ENCODE measurements around the gene LRRC27. TPM values are rescaled to one million over a fixed set of nuclear protein-coding genes. Genes with fewer than 3 reads are reported as not detected.

The LRRC27 gene
- total RNA-seq, 2 experiments from 2014 or later = 13.0 to 17.3 TPM

DNA sequence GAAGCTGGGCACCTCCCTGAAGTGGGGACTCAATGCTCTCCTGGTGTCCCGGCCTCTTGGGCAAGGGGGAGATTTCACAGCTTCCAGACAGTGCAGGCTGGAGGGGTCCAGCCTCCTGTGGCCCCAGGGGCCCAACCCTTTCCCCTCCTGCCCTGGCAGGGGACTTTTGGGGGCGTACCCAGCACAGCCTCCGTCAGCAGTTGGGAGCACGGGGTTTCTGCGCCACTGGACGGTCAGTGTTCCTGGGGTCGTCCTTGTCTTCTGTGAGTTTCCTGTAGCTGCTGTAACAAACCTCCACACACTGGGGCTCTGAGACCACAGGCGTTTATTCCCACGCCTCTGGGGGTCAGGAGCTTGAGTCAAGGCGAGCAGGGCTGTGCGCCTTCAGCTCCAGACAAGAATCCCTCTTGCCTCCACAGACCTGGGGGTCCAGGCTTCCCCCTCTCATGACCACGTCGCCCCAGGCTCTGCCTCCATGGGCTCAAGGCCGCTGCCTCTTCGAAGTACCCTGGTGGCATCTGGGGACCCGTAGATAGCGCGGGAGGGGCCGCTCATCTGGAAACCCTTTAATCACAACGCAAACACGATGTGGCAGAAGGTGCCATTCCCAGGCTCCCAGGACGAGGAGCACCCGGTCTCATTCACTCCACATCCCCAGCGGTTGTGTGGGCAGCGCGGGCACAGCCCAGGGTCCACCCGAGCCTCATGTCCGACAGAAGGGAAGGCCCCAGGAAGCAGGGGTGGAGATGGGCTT, 79.0 kb downstream of the LRRC27 start:
- Histone ChIP-seq H3K9me3 (ENCODE audit: low read length) (no peaks in the 10 kb centered on the region), H3K4me1 (ENCODE audit: insufficient read depth, low read length, poor library complexity, severe bottlenecking) (peaks cover 7% of the 10 kb centered on the region), H4K20me1 (ENCODE audit: insufficient read depth, low read length) (no peaks in the 10 kb centered on the region), H3K36me3 (ENCODE audit: insufficient read depth, low read length) (no peaks in the 10 kb centered on the region), H3K9me2 (ENCODE audit: insufficient read depth, low read length) (no peaks in the 10 kb centered on the region), H3K79me2 (ENCODE audit: insufficient read depth, low read depth, low read length) (no peaks in the 10 kb centered on the region), H3K27ac (ENCODE audit: low read depth, low read length, poor library complexity, severe bottlenecking) (no peak overlapping the region), H2AFZ (ENCODE audit: low read length) (no peak overlapping the region), H3K4me2 (ENCODE audit: low read length) (no peak overlapping the region), H3K4me3 (ENCODE audit: low read depth, low read length, poor library complexity, severe bottlenecking) (no peak overlapping the region)
- intact Hi-C loops (cut with micrococcal nuclease; ENCODE audit: unreplicated experiment) = no loop called here
- POLR2A ChIA-PET = no interaction called here
- CTCF ChIA-PET (ENCODE audit: unreplicated experiment) = no interaction called here
- BruUV-seq (replicated peaks) = no TSS peak
- DNase-seq (ENCODE audit: low spot score) = no peak
- TF ChIP-seq EZH2phosphoT487 (IDR thresholded peaks at IDR 0.05; ENCODE audit: borderline replicate concordance, low read depth, low read length) = no peak
- TF ChIP-seq, protein P1, sequence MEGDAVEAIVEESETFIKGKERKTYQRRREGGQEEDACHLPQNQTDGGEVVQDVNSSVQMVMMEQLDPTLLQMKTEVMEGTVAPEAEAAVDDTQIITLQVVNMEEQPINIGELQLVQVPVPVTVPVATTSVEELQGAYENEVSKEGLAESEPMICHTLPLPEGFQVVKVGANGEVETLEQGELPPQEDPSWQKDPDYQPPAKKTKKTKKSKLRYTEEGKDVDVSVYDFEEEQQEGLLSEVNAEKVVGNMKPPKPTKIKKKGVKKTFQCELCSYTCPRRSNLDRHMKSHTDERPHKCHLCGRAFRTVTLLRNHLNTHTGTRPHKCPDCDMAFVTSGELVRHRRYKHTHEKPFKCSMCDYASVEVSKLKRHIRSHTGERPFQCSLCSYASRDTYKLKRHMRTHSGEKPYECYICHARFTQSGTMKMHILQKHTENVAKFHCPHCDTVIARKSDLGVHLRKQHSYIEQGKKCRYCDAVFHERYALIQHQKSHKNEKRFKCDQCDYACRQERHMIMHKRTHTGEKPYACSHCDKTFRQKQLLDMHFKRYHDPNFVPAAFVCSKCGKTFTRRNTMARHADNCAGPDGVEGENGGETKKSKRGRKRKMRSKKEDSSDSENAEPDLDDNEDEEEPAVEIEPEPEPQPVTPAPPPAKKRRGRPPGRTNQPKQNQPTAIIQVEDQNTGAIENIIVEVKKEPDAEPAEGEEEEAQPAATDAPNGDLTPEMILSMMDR (conservative IDR thresholded peaks at IDR 0.05; ENCODE audit: low read length) = no peak

DNA sequence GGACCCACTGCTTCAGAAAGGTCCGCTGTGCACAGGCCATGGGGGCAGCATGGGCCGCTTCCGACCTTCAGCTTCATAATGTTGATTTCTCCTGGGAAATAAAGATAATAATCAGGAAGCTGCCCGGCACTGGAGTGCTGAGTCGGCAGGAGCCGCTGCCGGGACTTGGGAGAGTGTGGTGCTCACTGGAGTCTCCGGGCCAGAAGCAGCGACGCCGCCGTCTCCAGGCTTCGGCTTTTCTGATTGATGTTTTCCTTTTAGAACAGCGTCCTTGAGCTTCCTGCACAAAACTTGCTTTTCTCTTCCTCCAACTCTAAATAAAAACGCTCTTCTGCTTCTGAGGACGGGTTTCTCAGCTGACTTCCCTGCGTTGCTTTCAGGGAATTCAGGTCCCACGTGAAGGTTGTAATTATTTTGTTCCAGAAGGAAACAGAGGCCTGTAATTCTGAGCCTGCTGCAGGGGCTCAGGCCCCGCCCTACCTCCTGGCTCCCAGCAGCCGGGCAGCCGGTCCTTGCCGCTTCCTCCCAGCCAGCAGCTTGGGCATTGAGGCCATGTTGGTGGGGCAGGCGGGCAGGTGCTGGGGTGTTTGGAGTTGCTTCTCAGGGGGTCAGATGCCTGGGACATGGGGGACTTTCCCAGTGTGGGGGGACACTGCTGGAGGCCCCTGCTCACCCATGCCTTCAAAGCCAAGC, 79.7 kb downstream of the LRRC27 start:
- H3K9me3 ChIP-seq (ENCODE audit: low read length) = no peaks in the 10 kb centered on the region
- no peaks in the 10 kb centered on the region for H3K36me3 ChIP-seq (ENCODE audit: insufficient read depth, low read length)
- H3K9me2 ChIP-seq (ENCODE audit: insufficient read depth, low read length) = no peaks in the 10 kb centered on the region
- no peak overlapping the region for H3K27ac ChIP-seq (ENCODE audit: low read depth, low read length, poor library complexity, severe bottlenecking)
- H3K4me1 ChIP-seq (ENCODE audit: insufficient read depth, low read length, poor library complexity, severe bottlenecking) = peaks cover 7% of the 10 kb centered on the region
- CTCF ChIA-PET (ENCODE audit: unreplicated experiment) = no interaction called here
- H3K4me2 ChIP-seq (ENCODE audit: low read length) = no peak overlapping the region
- no peak for TF ChIP-seq EZH2phosphoT487 (IDR thresholded peaks at IDR 0.05; ENCODE audit: borderline replicate concordance, low read depth, low read length)
- TF ChIP-seq, protein P1 (conservative IDR thresholded peaks at IDR 0.05; ENCODE audit: low read length) = no peak
- no peak overlapping the region for H3K4me3 ChIP-seq (ENCODE audit: low read depth, low read length, poor library complexity, severe bottlenecking)
- H4K20me1 ChIP-seq (ENCODE audit: insufficient read depth, low read length) = no peaks in the 10 kb centered on the region
- no peak for DNase-seq (ENCODE audit: low spot score)
- POLR2A ChIA-PET = no interaction called here
- H2AFZ ChIP-seq (ENCODE audit: low read length) = no peak overlapping the region
- H3K79me2 ChIP-seq (ENCODE audit: insufficient read depth, low read depth, low read length) = no peaks in the 10 kb centered on the region
- BruUV-seq (replicated peaks) = no TSS peak
- intact Hi-C loops (cut with micrococcal nuclease; ENCODE audit: unreplicated experiment) = no loop called here
